ENCODE measurements around the gene PDZD2.

PDZD2 gene

GRCh38 chr5:32059761-32060530 is 421.0 kb downstream of the PDZD2 start:
- Histone ChIP-seq H4K20me1 (ENCODE audit: insufficient read depth, low read length) (no peaks in the 10 kb centered on the region), H3K79me2 (ENCODE audit: low read length) (no peaks in the 10 kb centered on the region), H3K9ac (ENCODE audit: low read length) (no peak overlapping the region), H3K9me3 (replicated peaks; ENCODE audit: insufficient read depth, low read length) (no peaks in the 10 kb centered on the region), H3K9me2 (replicated peaks; ENCODE audit: insufficient read depth, low read length) (no peaks in the 10 kb centered on the region), H3K27ac (ENCODE audit: low read length) (no peak overlapping the region), H3F3A (ENCODE audit: insufficient read depth, low read length) (no peaks in the 10 kb centered on the region), H3K4me3 (ENCODE audit: low read length) (no peak overlapping the region), H3K4me1 (ENCODE audit: low read length) (no peaks in the 10 kb centered on the region), H3K4me2 (ENCODE audit: low read depth, low read length) (no peak overlapping the region), H3K27me3 (replicated peaks; ENCODE audit: insufficient read depth, low read length) (no peaks in the 10 kb centered on the region), H2AFZ (ENCODE audit: low read length) (no peak overlapping the region), H3K36me3 (replicated peaks; ENCODE audit: insufficient read depth, low read length) (no peaks in the 10 kb centered on the region)
- TF ChIP-seq CTCF (IDR thresholded peaks at IDR 0.05; ENCODE audit: low read length) (no peak), EZH2phosphoT487 (IDR thresholded peaks at IDR 0.05; ENCODE audit: low read length) (no peak), EZH2 (optimal IDR thresholded peaks at IDR 0.05; ENCODE audit: low read depth, low read length) (no peak)
- no peak for DNase-seq

DNA sequence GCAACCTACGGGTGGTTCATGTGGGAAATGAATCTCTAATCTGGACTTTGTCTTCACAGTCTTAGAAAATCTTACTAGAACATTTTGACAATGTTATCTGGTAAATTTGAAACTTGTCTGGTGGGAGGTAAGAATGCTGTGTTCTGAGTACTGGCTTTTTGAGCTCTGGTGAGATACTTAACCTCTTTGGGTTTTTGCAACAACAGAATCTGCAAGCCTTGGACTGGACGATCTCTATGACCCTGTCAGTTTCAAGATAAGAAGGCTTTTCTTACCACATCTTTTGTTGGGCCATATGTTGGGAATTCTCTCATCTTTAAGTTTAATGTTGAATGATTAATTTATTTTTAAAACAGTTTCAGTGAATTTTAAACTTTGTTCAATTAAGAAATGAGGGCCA is 422.3 kb downstream of the PDZD2 start:
- Histone ChIP-seq H3K27me3 (replicated peaks; ENCODE audit: insufficient read depth, low read length) (no peaks in the 10 kb centered on the region), H2AFZ (ENCODE audit: low read length) (no peak overlapping the region), H3K79me2 (ENCODE audit: low read length) (no peaks in the 10 kb centered on the region), H3K4me3 (ENCODE audit: low read length) (no peak overlapping the region), H3K9ac (ENCODE audit: low read length) (no peak overlapping the region), H3K4me2 (ENCODE audit: low read depth, low read length) (no peak overlapping the region), H3K9me2 (replicated peaks; ENCODE audit: insufficient read depth, low read length) (no peaks in the 10 kb centered on the region), H3K4me1 (ENCODE audit: low read length) (no peaks in the 10 kb centered on the region), H3K27ac (ENCODE audit: low read length) (no peak overlapping the region), H3K36me3 (replicated peaks; ENCODE audit: insufficient read depth, low read length) (no peaks in the 10 kb centered on the region), H4K20me1 (ENCODE audit: insufficient read depth, low read length) (no peaks in the 10 kb centered on the region), H3K9me3 (replicated peaks; ENCODE audit: insufficient read depth, low read length) (no peaks in the 10 kb centered on the region), H3F3A (ENCODE audit: insufficient read depth, low read length) (no peaks in the 10 kb centered on the region)
- no peak for TF ChIP-seq EZH2 (optimal IDR thresholded peaks at IDR 0.05; ENCODE audit: low read depth, low read length)
- TF ChIP-seq EZH2phosphoT487 (IDR thresholded peaks at IDR 0.05; ENCODE audit: low read length): no peak
- TF ChIP-seq CTCF (IDR thresholded peaks at IDR 0.05; ENCODE audit: low read length): no peak
- DNase-seq: no peak

GRCh38 chr5:32066448-32066847 is 427.5 kb downstream of the PDZD2 start:
- no peaks in the 10 kb centered on the region for H4K20me1 ChIP-seq (ENCODE audit: insufficient read depth, low read length)
- H3K79me2 ChIP-seq (ENCODE audit: low read length): no peaks in the 10 kb centered on the region
- H3K9me3 ChIP-seq (replicated peaks; ENCODE audit: insufficient read depth, low read length): no peaks in the 10 kb centered on the region

More at GRCh38 chr5:32066448-32066847, 427.5 kb downstream of the PDZD2 start:
- Histone ChIP-seq H3K27me3 (replicated peaks; ENCODE audit: insufficient read depth, low read length) (no peaks in the 10 kb centered on the region), H3K9ac (ENCODE audit: low read length) (no peak overlapping the region), H3F3A (ENCODE audit: insufficient read depth, low read length) (no peaks in the 10 kb centered on the region), H3K27ac (ENCODE audit: low read length) (no peak overlapping the region), H3K4me1 (ENCODE audit: low read length) (no peaks in the 10 kb centered on the region), H3K4me2 (ENCODE audit: low read depth, low read length) (no peak overlapping the region), H3K9me2 (replicated peaks; ENCODE audit: insufficient read depth, low read length) (no peaks in the 10 kb centered on the region), H3K4me3 (ENCODE audit: low read length) (no peak overlapping the region), H3K36me3 (replicated peaks; ENCODE audit: insufficient read depth, low read length) (no peaks in the 10 kb centered on the region), H2AFZ (ENCODE audit: low read length) (no peak overlapping the region)
- DNase-seq: no peak
- TF ChIP-seq CTCF (IDR thresholded peaks at IDR 0.05; ENCODE audit: low read length): no peak
- TF ChIP-seq EZH2 (optimal IDR thresholded peaks at IDR 0.05; ENCODE audit: low read depth, low read length): no peak
- TF ChIP-seq EZH2phosphoT487 (IDR thresholded peaks at IDR 0.05; ENCODE audit: low read length): no peak

All from MM.1S (cell line).